ENCODE results near the gene KCNT1. TPM values are rescaled to one million over a fixed set of nuclear protein-coding genes. Genes with fewer than 3 reads are reported as not detected.

The KCNT1 gene
- total RNA-seq, result not detected in 2 replicates

DNA sequence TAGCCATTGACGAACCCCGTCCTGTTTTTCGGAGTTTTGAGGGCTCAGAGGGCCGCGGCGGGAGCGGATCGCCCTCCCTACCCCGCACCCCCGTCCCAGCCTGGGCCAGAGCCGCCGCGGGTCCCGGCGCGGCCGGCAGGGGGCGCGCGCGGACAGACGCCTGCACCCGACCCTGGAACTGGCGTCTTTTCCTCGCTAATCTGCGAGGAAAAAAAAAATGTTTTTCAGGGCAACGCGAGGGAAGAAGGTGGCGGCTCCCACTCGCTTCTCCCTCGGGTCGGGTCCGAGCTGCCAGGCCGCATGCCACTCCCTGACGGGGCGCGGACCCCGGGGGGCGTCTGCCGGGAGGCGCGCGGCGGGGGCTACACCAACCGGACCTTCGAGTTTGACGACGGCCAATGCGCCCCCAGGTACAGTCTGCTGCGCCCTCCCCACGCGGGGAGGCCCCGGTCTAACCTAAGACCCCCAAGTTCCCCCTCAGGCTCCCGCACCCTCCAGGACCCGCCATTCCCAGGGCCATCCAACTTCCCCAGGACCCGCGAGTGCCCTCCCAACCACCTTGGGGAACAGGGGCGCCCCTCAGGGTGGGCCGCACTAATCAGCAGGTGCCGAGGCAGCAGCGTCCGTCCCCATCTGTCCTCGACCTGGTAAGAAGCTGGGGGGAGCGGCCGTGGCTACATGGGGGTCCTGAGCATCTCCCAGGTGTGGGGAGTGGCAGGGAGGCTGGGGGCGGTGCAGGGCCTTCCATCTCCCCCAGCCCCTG lies at the start of gene KCNT1:
KCNT1 (plus strand) TSS at position 227 of the 763 bp plus-strand sequence; CDS start at position 301, 74 bp downstream.

DNA sequence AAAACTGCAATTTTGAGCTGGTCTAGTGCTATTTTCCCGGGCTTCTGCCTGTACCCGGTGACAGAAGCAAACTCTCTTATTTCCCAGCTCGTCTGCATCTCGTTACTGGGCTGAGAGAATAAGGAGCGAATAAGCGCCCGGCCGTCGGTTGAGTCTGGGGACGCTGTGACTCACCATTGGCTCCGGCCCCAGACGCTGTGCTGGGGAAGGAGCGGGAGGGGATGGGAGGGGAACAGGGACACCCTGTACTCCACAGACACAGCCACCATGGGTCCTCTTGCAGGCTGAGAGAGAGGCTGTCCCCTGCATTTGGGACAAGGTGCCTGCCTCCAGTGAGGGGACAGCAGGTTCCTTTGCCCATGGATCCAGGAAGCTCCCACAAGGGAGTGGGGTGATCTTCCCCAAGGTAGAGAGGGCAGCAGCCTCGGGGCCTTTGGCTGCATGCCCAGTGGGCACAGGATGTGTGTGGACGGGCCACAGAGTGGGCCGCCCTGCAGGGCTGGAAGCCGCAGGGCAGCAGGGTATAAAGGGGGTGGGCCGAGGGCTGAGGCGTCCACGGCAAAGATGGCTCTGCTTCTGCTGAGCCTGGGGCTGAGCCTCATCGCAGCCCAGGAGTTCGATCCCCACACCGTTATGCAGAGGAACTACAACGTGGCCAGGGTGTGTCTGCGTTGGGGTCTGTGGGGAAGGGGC lies 39.1 kb upstream of the KCNT1 start, which contains the start of gene LCN9:
LCN9 (plus strand) TSS at position 552 of the 693 bp plus-strand sequence; CDS start at position 565, 13 bp downstream.

DNA sequence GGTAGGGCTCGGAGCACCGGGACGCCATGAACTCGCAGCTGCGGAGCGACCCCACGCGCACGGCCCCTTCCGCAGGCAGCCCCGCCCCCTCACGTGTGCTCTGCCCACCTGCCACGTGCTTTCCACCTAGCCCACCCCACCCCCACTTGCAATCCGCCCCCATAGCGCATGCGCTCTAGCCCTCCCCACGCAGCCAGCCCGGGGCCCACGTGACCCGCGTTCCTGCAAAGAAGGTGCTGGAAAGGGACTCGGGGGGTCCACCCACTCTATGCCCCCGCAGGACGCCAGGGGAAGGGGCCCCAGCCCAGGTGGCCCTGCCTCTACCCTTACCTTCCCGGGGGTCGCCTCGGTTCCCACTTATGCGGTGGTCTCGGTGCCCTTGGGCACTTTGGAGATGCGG lies 2.5 kb upstream of the KCNT1 start, which contains the start of gene SOHLH1:
SOHLH1 (minus strand) TSS at position 42 of the 400 bp plus-strand sequence; CDS start at position 28, 14 bp downstream.

Other genes starting within 250 kb of the KCNT1 start
- gene PPP1R26, start 222.4 kb upstream of the KCNT1 start, total RNA-seq, result 20.6 and 22.9 TPM in 2 replicates
- gene MRPS2, start 201.5 kb upstream of the KCNT1 start, total RNA-seq, result 12.4 and 15.5 TPM in 2 replicates
- gene LCN1, start 180.7 kb upstream of the KCNT1 start, total RNA-seq, result 0.12 TPM in 1 of 2 replicates, not detected in the other
- gene OBP2A, start 156.1 kb upstream of the KCNT1 start, total RNA-seq, result not detected in 2 replicates
- gene PAEP, start 140.4 kb upstream of the KCNT1 start, total RNA-seq, result not detected in 2 replicates
- gene GLT6D1, start 62.6 kb upstream of the KCNT1 start, total RNA-seq, result not detected in 2 replicates
- not detected in 2 replicates for gene LCN9, start 38.9 kb upstream of the KCNT1 start, total RNA-seq
- gene SOHLH1, start 2.7 kb upstream of the KCNT1 start, total RNA-seq, result not detected in 2 replicates
- 22.5 and 23.1 TPM in 2 replicates for gene CAMSAP1, start 205.4 kb downstream of the KCNT1 start, total RNA-seq

All from uterine smooth muscle cell (primary cell).